Activated CD8-positive, alpha-beta memory T cell treated with anti-CD3 and anti-CD28 coated beads, Interleukin-2, amount 50 U/mL, for 24 hours (primary cell): ENCODE data around the gene PARD3.

Source experiments
- DNase-seq: peaks from one replicate; pipeline ENCODE4 v3.0.0-alpha.2; 2020; ENCODE audit errors: extremely low read depth

PARD3 gene

GRCh38 chr10:34345383-34345782 is 469.7 kb downstream of the PARD3 start:
- DNase-seq = no peak

- DNase-seq = no peak
Observed at GRCh38 chr10:34343764-34344163, 471.3 kb downstream of the PARD3 start.

DNA sequence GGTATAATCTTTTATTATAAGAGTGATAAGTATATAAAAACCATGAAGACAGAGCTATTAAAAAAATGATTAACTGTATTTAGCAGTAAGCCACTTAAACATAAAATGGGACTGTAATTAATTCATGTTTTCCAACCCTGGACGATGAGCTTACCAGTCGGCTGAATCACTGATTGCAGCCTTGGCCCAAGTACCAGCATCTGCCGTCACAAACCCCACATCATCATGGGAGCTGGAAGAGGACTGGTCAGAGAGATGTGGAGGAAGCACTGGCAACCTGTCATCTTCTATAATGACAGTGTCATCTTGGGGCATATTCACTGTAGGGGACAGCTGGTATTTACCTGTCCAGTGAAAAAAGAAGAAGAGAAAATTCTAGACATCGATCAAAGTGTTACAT is 473.6 kb downstream of the PARD3 start:
- no peak for DNase-seq

DNA sequence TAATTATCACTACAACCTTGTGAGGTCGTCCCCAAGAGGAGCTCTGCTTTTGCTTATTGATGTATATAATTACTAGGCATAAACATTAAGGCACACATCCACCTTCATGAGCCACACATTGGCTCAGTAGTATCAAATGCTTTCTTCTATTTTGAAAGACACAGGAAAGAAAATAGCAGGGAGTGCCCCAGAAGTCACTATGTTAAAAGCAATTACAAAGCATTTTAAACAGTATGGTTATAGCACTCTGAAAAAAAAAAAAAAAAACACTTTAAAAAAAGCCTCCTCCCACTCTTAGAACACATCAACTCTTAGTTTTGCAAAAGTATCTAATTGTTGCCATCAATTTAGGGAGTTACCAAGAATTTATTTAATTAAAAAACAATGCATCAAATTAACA is 474.2 kb downstream of the PARD3 start:
- no peak for DNase-seq

GRCh38 chr10:34339816-34340553 is 475.1 kb downstream of the PARD3 start:
- DNase-seq = no peak

DNA sequence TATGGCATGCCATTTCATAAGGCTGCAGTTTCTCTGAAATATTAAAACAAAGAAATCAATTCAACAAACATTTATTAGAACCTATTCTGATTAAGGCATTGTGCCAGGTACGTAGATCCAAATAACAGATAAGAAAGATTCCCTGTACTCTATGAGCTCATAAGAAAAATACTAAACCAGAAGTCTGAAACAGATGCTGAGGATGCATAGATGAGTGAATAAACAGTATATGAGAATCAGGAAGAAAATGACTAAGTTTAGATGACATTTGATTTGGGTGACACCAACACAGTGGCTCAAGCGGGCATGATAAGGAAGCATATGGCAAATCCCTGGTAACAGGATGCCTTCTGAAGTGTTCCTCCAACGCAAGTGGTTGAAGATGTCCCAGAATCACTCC is 477.2 kb downstream of the PARD3 start:
- no peak for DNase-seq

DNA sequence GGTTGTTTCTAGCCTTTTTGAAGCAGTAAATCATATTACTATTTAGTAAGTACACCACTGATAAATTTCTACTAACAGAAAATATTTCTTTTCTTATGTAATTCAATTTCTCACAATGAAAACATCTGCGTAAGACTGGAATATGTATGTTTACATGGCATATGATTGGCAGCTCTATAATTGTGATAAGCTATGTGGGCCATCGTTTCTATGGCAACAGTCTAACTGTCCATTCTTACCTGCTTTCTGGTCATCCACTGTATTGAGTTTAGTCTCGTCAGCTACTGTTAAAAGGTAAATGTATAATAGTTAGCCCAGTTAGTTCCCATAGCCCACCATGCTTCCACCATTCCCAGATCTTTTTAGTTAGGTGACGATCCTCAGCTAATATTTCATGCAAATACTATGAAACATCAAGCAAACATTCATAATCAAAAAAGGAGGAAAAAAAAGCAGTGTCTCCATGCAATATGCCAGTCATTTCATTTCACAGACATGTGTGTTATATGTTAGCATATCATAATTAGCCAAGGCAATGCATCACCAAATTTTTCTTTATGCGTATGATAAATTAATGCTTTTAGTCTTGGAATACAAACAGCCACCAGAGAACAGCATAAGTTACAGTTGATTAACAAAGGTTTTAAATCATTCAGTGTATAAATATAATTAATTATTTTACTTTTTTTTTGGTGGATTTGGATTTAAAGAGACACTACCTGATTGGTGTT is 479.0 kb downstream of the PARD3 start:
- no peak for DNase-seq

DNA sequence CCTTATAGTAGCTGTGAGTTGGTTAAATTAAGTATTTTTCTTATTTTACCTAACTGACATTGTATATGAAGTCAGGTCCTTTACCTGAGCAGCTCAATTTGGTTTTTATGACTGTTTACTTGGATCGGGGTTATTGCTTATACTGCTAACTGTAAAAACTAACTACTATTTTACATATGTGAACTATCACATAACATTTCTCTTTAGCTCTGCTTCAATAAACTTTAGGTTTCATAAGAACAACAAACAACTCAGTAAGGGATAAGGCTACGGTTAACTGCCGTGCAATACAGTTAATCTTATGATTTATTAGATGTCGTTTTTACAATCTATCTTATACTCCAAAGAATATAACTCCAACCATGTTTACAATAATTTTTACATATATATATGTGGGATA is 480.2 kb downstream of the PARD3 start:
- no peak for DNase-seq

- no peak for DNase-seq
Observed at GRCh38 chr10:34333513-34333912, 481.6 kb downstream of the PARD3 start.

DNA sequence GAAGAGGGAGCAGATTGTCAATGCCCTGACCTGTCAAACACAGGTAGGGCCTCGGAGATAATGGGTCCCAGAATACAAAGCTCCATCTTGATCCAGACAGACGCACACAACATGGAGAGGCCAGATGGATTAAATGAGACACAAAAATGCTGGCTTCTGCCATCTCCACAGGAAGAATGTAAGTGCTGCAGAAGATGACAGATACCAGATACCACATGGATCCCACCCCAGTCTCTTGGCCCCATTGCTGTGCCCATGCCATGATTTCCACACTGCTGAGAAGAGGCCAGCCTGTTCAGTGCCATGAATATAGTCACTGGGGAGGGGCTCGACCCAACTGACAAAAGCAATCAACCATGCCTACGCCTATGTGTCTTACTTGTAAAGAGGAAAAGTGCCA is 487.9 kb downstream of the PARD3 start:
- DNase-seq = no peak

DNA sequence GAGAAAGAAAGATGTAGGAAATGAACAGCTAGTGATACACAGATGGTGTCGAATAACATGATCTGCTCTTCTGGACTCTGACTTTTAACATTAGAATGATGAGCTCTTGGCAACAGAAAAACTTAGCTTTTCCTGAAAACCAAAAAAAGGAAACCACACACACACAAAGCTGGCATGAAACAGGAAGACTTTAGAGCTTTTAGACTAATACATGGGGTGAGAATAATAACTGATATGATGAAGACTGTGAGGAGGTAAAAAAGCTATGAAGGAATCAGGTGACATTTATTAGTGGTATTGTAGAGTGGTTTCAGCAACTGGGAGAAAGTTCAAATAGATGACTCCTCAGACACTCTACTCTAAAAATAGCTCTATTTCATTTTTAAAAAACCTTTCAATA is 491.9 kb downstream of the PARD3 start:
- DNase-seq = no peak

GRCh38 chr10:34320265-34320664 is 494.8 kb downstream of the PARD3 start:
- DNase-seq = no peak

DNA sequence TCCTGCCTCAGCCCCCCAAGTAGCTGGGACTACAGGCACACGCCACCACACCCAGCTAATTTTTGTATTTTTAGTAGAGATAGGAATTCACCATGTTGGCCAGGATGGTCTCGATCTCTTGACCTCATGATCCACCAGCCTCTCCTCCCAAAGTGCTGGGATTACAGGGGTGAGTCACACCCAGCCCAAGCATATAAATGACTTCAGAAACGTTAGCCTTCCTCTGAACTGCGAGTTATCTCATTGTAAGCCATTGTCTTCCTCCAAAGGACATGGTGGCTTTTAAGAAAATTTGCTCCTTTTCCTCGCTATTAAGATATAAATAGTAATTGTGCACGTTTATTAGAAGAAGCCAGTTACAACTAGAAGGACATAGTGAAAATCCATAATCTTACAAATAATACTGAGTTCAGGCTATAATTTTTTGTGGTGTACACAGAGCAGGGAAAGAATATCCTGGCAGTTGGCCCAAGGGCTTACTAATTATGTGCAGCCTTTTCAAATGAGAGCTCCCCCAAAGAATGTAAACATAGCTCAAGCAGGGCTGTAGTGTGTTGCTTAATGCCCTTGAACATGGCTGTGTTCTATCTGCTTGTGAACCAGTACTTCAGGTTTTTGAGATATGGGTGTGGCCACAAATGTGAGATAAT is 495.8 kb downstream of the PARD3 start:
- no peak for DNase-seq

- no peak for DNase-seq
Observed at GRCh38 chr10:34316154-34316553, 498.9 kb downstream of the PARD3 start.

DNA sequence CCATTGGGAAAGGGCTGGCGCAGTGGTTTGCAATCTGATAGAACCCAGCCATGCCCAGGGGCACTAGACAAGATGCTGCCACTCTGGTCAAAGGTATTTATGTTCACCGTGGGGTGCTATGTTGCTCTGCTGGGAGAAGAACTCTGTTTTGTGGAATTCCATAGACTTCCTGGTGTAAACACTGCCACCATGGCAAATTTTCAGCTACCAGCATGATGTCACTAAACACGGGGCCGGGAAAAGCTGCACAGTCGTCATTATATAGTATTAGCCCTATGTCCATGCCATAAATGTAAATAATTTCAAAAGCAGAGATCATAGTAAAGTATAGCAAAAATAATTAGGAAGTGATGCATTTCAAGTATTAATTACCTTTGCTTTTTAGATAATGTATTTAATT is 500.6 kb downstream of the PARD3 start:
- no peak for DNase-seq

DNA sequence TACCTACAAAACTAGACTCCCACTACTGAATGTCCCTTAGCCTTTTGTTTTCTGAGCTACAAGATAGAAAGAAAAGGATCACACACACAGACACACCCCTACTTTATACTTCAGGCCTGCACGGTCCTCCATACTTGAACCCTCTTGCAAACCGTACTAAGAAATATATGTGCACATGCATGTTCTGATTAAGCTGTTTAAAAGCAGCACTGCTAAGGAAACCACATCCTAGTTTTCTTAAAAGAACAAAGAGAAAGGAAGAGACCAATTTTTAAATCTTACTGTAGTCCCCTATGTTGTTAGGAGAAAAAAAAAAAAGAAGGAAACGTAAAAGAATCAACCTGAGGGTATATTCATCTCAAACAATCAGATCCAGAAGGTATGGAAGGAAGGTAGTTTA is 501.2 kb downstream of the PARD3 start:
- no peak for DNase-seq

GRCh38 chr10:34313353-34313752 is 501.7 kb downstream of the PARD3 start:
- no peak for DNase-seq

GRCh38 chr10:34311679-34312078 is 503.4 kb downstream of the PARD3 start:
- no peak for DNase-seq

DNA sequence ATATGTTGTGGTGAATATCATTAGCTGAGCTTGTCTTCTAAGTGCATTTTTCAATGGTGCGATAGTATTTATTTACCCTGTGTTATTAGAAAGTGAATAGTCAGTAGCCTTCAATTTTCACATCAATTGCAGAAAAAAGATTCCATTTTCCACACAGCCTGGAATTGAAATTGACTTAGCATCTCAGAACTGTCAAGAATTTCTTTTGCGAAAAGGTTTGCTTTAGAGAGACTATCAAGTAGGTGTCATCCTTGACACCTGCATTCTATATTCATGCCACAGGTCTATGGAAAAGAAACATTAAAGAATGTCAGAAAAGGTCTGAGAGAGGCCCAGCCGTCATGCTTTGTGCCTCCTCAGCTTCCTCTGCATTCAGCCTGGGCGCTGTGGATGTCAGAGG is 504.9 kb downstream of the PARD3 start:
- no peak for DNase-seq

DNA sequence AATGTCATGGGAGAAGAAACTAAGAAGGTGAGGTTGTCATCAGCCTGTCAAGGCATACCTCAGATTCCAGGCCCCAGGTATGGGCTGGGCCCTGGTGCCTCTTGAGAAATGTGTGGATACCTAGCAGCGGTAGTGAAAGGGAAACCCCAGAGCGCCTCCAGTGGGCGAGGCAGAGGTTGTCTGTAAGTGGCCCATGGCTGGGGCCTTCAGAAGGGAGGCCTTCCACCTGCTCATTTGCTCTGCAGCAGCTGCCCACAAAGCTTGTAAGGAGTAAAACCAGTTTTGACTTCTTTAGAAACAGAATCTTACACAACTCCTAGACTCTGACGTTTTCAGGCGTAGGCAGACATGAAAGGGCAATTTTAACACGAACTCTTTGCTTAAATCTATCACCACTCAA is 509.9 kb downstream of the PARD3 start:
- no peak for DNase-seq

GRCh38 chr10:34303022-34303421 is 512.1 kb downstream of the PARD3 start:
- DNase-seq = no peak

- no peak for DNase-seq
Observed at GRCh38 chr10:34299105-34299611, 515.9 kb downstream of the PARD3 start.

DNA sequence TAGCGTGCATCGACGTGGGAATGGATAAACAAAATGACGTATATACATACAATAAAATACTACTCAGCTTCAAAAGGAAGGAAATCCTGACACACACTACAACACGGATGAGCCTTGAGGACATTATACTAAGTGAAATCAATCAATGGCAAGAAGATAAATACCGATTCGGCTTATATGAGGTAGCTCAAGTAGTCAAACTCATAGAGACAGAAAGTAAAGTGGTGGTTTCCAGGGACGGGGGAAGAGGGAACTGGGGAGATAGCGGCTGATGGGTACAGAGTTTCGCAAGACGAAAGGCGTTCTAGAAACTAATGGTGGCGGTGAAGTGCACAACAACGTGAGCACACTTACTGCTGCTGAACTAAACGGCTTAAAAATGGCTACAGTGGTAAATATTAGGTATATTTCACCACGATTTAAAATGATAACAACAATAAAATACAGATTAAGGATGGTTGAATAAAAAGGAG is 516.7 kb downstream of the PARD3 start:
- no peak for DNase-seq
